Purkinje cell (primary cell): Measurements from ENCODE around the gene ZNF304. TPM values are rescaled to one million over a fixed set of nuclear protein-coding genes. Genes with fewer than 3 reads are reported as not detected.

Source experiments
- polyA plus RNA-seq: library from polyadenylated mRNA; unstranded; fragments of >200 nt; fragmentation: Nextera tagmentation; gene quantifications from 2 replicates; pipeline ENCODE4 v1.2.1, GENCODE V29; 2014

ZNF304 gene
- 1.7 and 3.0 TPM in 2 replicates for polyA plus RNA-seq

DNA sequence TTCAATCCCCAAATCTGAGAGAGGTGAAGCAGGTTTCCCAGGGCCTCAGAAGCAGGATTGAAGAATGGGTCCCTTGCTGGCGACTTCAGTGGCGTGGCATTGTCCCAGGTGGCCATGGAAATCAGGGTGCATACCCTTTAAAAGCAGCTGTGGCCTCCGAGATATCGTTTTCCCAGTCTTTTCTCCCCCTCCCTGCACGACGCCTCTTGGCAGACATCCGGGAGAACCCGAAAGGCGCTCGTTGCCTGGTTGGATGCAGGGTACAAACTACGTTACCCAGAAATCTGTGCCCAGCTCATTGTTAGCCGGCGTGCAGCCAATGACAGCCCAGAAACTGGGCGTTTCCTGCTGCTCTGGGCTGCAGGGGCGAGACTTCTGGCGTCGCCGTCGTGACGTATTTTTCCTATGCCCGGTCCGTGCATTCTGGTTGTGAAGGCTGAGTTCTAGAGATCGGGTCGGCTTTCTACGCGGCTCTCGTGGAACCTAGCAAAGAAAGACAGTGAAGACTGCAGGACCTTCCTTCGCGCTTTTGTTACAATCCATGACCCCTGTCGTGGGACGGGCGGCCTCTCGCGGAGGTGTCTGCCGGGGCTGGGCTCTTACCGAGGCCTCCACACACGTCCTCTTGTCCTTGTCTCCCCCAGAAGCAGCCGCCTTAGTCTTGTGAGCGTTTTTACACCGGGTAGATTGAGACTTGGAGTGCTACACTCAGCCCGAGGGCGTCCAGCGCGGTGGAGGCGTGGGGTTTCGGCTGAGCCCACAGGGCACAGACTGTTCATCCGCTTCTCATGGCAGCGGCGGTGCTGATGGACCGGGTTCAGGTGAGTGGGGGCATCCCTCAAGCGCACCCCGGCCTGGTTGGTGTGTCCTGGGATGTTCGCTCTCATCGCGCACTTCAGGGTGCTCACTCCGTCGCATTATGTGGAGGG is at the start of gene ZNF304:
Gene ZNF304 (plus strand): TSS at position 395 of the 929 bp plus-strand sequence. CDS start 394 bp downstream, at position 789.

GRCh38 chr19:57320180-57321084 is 30.6 kb upstream of the ZNF304 start, which contains the start of gene ZNF543:
ZNF543 (plus strand) TSS chr19:57320472; CDS start chr19:57320854, 382 bp downstream.

DNA sequence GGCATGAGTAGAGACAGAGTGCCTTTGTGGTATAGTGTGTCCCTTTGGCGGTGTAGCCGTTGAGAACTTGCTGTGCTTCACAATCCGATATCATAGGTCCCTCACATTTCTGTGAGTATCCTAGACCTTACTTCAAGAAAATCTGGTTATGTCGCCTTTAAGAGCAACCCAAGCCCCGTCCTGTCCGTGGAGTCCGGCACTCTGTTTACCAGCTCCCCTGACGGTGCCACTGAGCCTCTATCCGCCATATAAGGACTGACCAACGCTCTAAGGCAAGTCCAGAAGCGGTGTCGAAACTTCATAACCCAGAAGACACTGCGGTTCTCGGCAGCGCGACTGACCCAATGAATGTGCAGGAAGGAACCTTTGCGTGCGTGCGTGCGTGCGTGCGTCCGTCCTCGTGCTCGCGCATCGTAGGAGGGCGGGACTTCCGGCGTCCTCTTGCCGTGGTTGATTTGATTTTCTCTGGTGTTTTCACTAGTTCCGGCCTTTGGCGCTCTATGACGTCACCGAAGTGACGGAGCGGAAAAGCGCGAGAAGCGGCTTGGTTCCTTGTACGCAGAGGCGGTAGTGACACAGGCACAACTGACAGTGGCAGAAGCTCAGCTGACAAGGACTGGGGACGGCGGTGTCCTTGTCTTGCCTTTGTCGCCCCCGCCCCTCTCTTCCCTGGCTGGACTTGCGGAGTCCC is 12.1 kb downstream of the ZNF304 start, which contains the start of the genes TRAPPC2B and ZNF547:
Gene TRAPPC2B (plus strand): TSS at position 555 of the 691 bp plus-strand sequence. CDS start 1,283 bp downstream, outside the sequence.
Gene ZNF547 (plus strand): TSS at position 555 of the 691 bp plus-strand sequence. CDS start 5,005 bp downstream, outside the sequence.

GRCh38 chr19:57389730-57390598 is 38.9 kb downstream of the ZNF304 start, which contains the start of gene ZNF548:
ZNF548 (plus strand) TSS chr19:57389854; CDS start chr19:57390100, 246 bp downstream.

Other genes with a start within 250 kb of the ZNF304 start
- gene USP29, start 231.3 kb upstream of the ZNF304 start, polyA plus RNA-seq: not detected in 2 replicates
- gene ZIM3, start 206.1 kb upstream of the ZNF304 start, polyA plus RNA-seq: not detected in 2 replicates
- not detected in 2 replicates for gene DUXA, start 183.8 kb upstream of the ZNF304 start, polyA plus RNA-seq
- 1.1 and 1.4 TPM in 2 replicates for gene ZNF264, start 159.8 kb upstream of the ZNF304 start, polyA plus RNA-seq
- gene AURKC, start 120.2 kb upstream of the ZNF304 start, polyA plus RNA-seq: 1.0 and 7.8 TPM in 2 replicates
- gene ZNF805, start 110.6 kb upstream of the ZNF304 start, polyA plus RNA-seq: 1.0 and 2.1 TPM in 2 replicates
- gene ZNF460, start 70.8 kb upstream of the ZNF304 start, polyA plus RNA-seq: 6.3 and 9.1 TPM in 2 replicates
- gene ZNF543, start 30.8 kb upstream of the ZNF304 start, polyA plus RNA-seq: 1.0 and 1.2 TPM in 2 replicates
- 115 and 174 TPM in 2 replicates for gene TRAPPC2B, start 12.3 kb downstream of the ZNF304 start, polyA plus RNA-seq
- 7.0 and 8.8 TPM in 2 replicates for gene ZNF547, start 12.3 kb downstream of the ZNF304 start, polyA plus RNA-seq
- gene ZNF548, start 38.6 kb downstream of the ZNF304 start, polyA plus RNA-seq: 0.88 and 1.4 TPM in 2 replicates
- 3.6 and 9.0 TPM in 2 replicates for gene ZNF17, start 59.9 kb downstream of the ZNF304 start, polyA plus RNA-seq
- 6.2 and 14.8 TPM in 2 replicates for gene ZNF749, start 84.1 kb downstream of the ZNF304 start, polyA plus RNA-seq
- gene VN1R1, start 105.9 kb downstream of the ZNF304 start, polyA plus RNA-seq: 1.3 and 2.1 TPM in 2 replicates
- 3.0 and 6.0 TPM in 2 replicates for gene ZNF772, start 126.3 kb downstream of the ZNF304 start, polyA plus RNA-seq
- 2.4 and 7.4 TPM in 2 replicates for gene ZNF419, start 136.5 kb downstream of the ZNF304 start, polyA plus RNA-seq
- gene ZNF773, start 148.7 kb downstream of the ZNF304 start, polyA plus RNA-seq: 1.4 and 4.0 TPM in 2 replicates
- gene ZNF549, start 176.1 kb downstream of the ZNF304 start, polyA plus RNA-seq: 2.5 and 3.0 TPM in 2 replicates
- 3.2 and 4.0 TPM in 2 replicates for gene ZNF550, start 208.6 kb downstream of the ZNF304 start, polyA plus RNA-seq
- gene ZNF416, start 227.6 kb downstream of the ZNF304 start, polyA plus RNA-seq: 0.74 and 1.5 TPM in 2 replicates
- gene ZIK1, start 232.9 kb downstream of the ZNF304 start, polyA plus RNA-seq: 2.0 and 2.3 TPM in 2 replicates
- 5.2 and 5.9 TPM in 2 replicates for gene ZNF530, start 248.6 kb downstream of the ZNF304 start, polyA plus RNA-seq